ENCODE measurements around the gene RAB4B. TPM values are rescaled to one million over a fixed set of nuclear protein-coding genes. Genes with fewer than 3 reads are reported as not detected.
"Not testable (repeated sequence)": the region's sequence is repeated elsewhere in the genome, so short reads cannot be mapped to it uniquely, and the experiment has no call there.

Gene RAB4B
- polyA plus RNA-seq, 1 donor: 8.8 TPM

GRCh38 chr19:40777645-40777936 is 456 bp upstream of the RAB4B start:
- DNase-seq: no peak

- no peak for DNase-seq
Measured at GRCh38 chr19:40778706-40779284, 748 bp downstream of the RAB4B start.

DNA sequence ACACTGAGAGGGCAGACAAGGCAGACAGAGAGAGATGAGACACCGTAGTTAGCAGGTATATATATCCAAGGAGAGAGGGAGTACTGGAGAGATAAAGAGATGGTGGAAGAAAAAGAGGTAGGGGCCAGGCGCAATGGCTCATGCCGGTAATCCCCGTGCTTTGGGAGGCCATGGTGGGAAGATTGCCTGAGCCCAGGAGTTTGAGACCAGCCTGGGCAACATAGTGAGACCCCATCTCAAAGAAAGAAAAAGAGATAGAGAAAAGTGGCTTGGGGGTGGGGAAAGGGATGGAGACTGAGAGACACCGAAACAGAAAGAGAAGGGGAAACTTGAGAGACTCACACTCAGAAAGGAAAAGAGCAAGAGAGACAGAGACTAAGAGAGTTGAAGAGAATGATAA is 2.5 kb downstream of the RAB4B start:
- no peak for DNase-seq

DNA sequence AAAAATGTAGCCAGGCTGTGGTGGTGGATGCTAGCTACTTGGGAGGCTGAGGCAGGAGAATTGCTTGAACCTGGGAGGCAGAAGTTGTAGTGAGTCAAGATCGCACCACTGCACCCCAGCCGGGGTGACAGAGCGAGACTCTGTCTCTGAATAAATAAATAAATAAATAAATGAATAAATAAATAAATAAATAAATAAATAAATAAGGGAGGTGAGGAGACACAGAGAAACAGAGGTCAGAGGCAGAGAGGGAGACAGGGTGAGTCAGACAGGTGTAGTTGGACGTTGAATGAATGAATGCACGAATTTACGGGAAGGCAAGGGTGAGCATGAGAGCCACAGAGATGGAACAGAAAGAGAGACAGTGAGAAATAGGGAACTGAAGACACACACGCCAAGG is 3.1 kb downstream of the RAB4B start:
- DNase-seq: no peak

GRCh38 chr19:40783711-40784110 is 5.7 kb downstream of the RAB4B start:
- DNase-seq: no peak

DNA sequence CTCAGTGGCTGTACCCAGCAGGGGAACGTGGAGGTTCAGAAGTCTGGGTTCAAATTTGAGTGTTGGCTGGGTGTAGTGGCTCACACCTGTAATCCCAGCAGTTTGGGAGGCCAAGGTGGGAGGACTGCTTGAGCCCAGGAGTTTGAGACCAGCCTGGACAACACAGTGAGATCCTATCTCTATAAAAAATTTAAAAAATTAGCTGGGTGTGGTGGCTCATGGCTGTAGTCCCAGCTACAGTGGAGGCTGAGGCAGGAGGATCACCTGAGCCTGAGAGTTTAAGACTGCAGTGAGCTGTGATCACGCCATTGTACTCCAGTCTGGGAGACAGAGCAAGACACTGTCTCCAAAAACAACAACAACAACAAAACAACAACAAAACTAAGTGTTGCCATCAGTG is 6.1 kb downstream of the RAB4B start:
- not testable (repeated sequence) for DNase-seq

GRCh38 chr19:40785526-40785925 is 7.5 kb downstream of the RAB4B start:
- no peak for DNase-seq

GRCh38 chr19:40786060-40787037 is 8.3 kb downstream of the RAB4B start:
- no peak for DNase-seq

GRCh38 chr19:40791349-40791748 is 13.3 kb downstream of the RAB4B start:
- DNase-seq: no peak

- no peak for DNase-seq
Measured at GRCh38 chr19:40791996-40792395, 13.9 kb downstream of the RAB4B start.

- no peak for DNase-seq
Measured at GRCh38 chr19:40797166-40797962, 19.3 kb downstream of the RAB4B start.

DNA sequence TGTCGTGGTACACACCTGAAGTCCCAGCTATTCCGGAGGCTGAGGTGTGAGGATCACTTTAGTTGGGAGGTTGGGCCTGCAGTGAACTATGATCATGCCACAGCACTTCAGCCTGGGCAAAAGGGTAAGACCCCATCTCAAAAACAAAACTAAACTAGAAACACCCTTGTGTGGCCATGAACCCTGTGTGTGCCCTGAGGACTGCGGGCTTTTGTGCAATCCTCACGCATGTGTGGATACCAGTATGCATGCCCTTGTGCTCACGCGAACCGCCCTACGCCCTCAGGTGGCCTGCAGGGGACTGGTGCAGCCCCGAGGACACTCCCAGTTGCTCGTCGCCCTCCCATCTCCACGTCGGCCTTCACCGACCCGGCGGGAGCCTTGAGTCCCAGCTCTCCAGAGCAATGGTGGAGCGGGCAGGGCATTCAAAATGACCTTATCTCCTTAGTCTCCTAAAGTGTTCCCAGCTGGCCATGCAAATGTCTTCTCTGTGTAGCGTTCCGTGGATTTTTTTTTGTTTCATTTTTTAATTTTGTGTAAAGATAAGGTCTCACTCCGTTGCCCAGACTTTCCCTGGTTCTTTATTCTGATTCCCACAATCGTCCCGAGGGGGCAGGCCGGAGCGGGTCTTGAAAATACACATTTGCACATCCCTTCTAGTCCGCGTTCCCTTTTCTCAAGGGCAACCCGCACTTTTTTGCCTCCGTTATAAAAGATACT is 20.1 kb downstream of the RAB4B start:
- DNase-seq: no peak

- peak; percentile 100 for DNase-seq
Measured at GRCh38 chr19:40798683-40799557, 20.9 kb downstream of the RAB4B start, which contains the start of gene EGLN2. EGLN2 (plus strand) TSS chr19:40799191; CDS start chr19:40800573, 1,382 bp downstream.

DNA sequence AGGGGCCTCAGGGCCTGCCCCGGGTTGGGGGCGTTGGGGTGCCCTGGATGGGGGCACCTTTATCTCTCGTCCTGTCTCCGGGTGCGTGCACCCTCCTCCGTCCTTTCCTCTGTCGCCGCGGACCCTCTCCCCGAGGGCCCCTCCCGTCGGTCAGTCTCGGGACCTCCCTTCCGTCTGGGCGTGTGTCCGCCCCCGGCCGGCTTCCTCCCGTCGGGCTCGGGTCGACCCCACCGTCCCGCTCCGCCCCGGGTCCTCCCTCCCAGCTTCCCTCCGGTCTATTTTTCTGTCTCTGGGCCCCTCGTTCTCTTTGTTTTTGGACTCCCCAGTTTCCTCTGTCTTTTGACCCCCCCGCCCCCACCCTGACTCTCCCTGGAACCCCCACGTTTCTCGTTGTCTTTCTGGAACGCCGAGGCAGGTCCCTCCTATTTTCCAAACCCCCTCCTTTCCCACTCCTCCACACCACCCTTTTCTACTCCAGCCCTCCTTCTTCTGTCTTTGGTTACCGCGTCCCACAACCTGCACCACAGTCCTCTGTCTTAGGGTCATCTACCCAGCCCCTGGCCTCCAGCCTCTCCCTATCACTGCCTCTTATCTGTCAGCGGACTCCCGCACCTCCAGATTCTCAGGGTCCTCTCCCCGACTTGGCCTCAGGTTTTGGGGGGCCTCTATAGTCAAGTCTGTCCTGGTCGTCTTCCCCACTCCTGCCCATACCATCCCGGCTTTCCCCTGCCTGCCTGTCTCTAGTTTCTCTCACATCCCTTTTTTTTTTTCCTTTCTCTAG is 21.7 kb downstream of the RAB4B start:
- no peak for DNase-seq

- DNase-seq: no peak
Measured at GRCh38 chr19:40800339-40800996, 22.4 kb downstream of the RAB4B start.

DNA sequence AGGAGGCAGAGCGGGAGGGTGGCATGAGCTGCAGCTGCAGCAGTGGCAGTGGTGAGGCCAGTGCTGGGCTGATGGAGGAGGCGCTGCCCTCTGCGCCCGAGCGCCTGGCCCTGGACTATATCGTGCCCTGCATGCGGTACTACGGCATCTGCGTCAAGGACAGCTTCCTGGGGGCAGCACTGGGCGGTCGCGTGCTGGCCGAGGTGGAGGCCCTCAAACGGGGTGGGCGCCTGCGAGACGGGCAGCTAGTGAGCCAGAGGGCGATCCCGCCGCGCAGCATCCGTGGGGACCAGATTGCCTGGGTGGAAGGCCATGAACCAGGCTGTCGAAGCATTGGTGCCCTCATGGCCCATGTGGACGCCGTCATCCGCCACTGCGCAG is 22.9 kb downstream of the RAB4B start:
- DNase-seq: no peak

- no peak for DNase-seq
Measured at GRCh38 chr19:40801426-40802299, 23.6 kb downstream of the RAB4B start.

GRCh38 chr19:40802300-40803169 is 24.5 kb downstream of the RAB4B start:
- no peak for DNase-seq
